Thyroid gland (tissue), 4 donors: Measurements from ENCODE around the gene CACNA1B. TPM values are rescaled to one million over a fixed set of nuclear protein-coding genes. Genes with fewer than 3 reads are reported as not detected.

Experiments used
- DNase-seq, 2 donors: peaks; one replicate each; pipeline ENCODE4 v3.0.0-alpha.2; 2019
- H3K27ac ChIP-seq, 3 donors: fragments of 200-600 bp; sonication (generic); 1 replicate in 2 of 3; 2 replicates in 1 of 3; pipeline ENCODE4 v1.5.1; 2016 to 2019; ENCODE audit warnings: mild to moderate bottlenecking in 1 of 3, moderate library complexity in 1 of 3
- H3K27me3 ChIP-seq: fragments of 200-600 bp; sonication (generic); one replicate; pipeline ENCODE4 v1.5.1; 2019
- H3K36me3 ChIP-seq, 2 donors: fragments of 200-600 bp; sonication (generic); one replicate each; pipeline ENCODE4 v1.5.1; 2016 to 2019
- H3K4me1 ChIP-seq, 2 donors: fragments of 200-600 bp; sonication (generic); one replicate each; pipeline ENCODE4 v1.5.1; 2017 to 2019
- H3K4me3 ChIP-seq, 3 donors: fragments of 200-600 bp; sonication (generic); replicated peaks in 1 of 3; 1 replicate in 2 of 3; 2 replicates in 1 of 3; pipeline ENCODE4 v1.5.1; 2016; ENCODE audit warnings: mild to moderate bottlenecking in 1 of 3
- H3K9me3 ChIP-seq: fragments of 200-600 bp; sonication (generic); one replicate; pipeline ENCODE4 v1.5.1; 2017
- CTCF ChIP-seq, 6 experiments: fragments of 200-600 bp in 3 of 6; fragments of 450-650 bp in 3 of 6; sonication (generic) in 3 of 6; IDR thresholded peaks; one replicate each; pipeline ENCODE4 v1.5.1; 2016 to 2019; ENCODE audit warnings: antibody characterized with exemption in 6 of 6, mild to moderate bottlenecking in 2 of 6, inconsistent platforms in 1 of 6, moderate library complexity in 1 of 6
- POLR2A ChIP-seq, 2 donors: fragments of 450-650 bp; IDR thresholded peaks; one replicate each; pipeline ENCODE4 v1.6.1; 2017; ENCODE audit warnings: antibody characterized with exemption in 2 of 2, mild to moderate bottlenecking in 2 of 2, moderate library complexity in 1 of 2
- WGBS, 2 donors: methylation state at CpG; one replicate each; pipeline ENCODE4 v1.1.5; 2017; 5-methylcytosine and 5-hydroxymethylcytosine counted together
- intact Hi-C: fragments of 100-400 bp; cut with DNase I; formaldehyde crosslinking; loops from one replicate; pipeline ENCODE4 v1.15.1; 2023
- total RNA-seq, 4 donors: library from RNA; depleted of rRNA; stranded (reverse); fragments of >200 nt; gene quantifications; one replicate each; pipeline ENCODE4 v1.2.3, GENCODE V29; 2016

CACNA1B gene
- total RNA-seq, 4 donors from 2014 or later = 0.13 to 0.68 (median 0.35) TPM

GRCh38 chr9:138047469-138048040 is 170.0 kb downstream of the CACNA1B start:
- Histone ChIP-seq H3K27me3 (no peaks in the 10 kb centered on the region), H3K4me3 (no peak overlapping the region), H3K9me3 (no peaks in the 10 kb centered on the region), H3K27ac (no peak overlapping the region), H3K4me1 (no peaks in the 10 kb centered on the region), H3K36me3 (no peaks in the 10 kb centered on the region)
- DNase-seq = no peak
- 88 to 90% methylated on average over 8 of the region's 8 CpGs for WGBS, 2 donors
- TF ChIP-seq CTCF (IDR thresholded peaks at IDR 0.05) (no peak), POLR2A (IDR thresholded peaks at IDR 0.05) (no peak)
- intact Hi-C loops = no loop called here

GRCh38 chr9:138048184-138048583 is 170.6 kb downstream of the CACNA1B start:
- Histone ChIP-seq H3K4me3 (no peak overlapping the region), H3K36me3 (no peaks in the 10 kb centered on the region), H3K9me3 (no peaks in the 10 kb centered on the region), H3K27me3 (no peaks in the 10 kb centered on the region), H3K4me1 (no peaks in the 10 kb centered on the region), H3K27ac (no peak overlapping the region)
- TF ChIP-seq POLR2A (IDR thresholded peaks at IDR 0.05) (no peak), CTCF (IDR thresholded peaks at IDR 0.05) (no peak)
- 95 to 96% methylated on average over 5 to 7 of the region's 7 CpGs for WGBS, 2 donors
- no peak for DNase-seq
- intact Hi-C loops = no loop called here

- Histone ChIP-seq H3K4me3 (no peak overlapping the region), H3K27ac (no peak overlapping the region), H3K27me3 (no peaks in the 10 kb centered on the region), H3K36me3 (no peaks in the 10 kb centered on the region), H3K4me1 (no peaks in the 10 kb centered on the region), H3K9me3 (no peaks in the 10 kb centered on the region)
- no peak for DNase-seq
- 85 to 90% methylated on average over 15 to 16 of the region's 21 CpGs for WGBS, 2 donors
- no peak for TF ChIP-seq CTCF (IDR thresholded peaks at IDR 0.05)
- TF ChIP-seq POLR2A (IDR thresholded peaks at IDR 0.05) = no peak
- intact Hi-C loops = no loop called here
These were observed 171.7 kb downstream of the CACNA1B start for GRCh38 chr9:138049085-138049778.

DNA sequence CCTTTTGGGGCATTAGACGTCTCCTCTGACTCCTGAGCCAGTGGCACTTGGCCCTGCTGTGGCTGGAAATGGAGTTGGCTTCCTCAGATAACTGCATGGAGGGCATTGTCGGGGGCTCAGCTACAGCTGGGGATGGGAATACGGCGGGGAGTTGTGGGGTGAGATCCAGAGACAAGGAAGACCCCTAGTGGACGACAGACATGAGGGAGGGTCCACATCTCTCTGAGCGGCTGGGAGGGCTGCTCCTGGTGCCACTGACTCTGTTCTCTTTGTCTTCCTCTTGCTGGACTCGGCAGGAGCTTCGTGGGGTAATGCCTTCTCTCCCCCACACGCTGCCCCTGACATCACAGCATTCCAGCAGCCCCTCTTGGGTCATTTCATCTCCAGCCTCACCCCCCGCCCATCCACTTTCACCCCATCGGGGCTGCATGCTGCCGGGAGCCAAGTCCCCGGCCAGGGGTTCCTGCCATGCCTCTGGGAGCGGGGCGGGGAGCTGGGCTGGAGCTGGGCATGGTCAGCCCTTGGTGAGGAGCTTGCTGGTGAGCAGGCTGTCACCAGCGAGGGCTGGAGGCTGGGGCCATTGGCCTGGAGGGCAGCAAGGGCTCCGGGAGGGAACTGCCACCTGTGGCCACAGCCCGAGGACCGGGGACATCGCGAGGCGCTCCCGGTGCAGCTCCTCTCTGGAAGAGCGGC is 172.3 kb downstream of the CACNA1B start:
- Histone ChIP-seq H3K27me3 (no peaks in the 10 kb centered on the region), H3K4me1 (no peaks in the 10 kb centered on the region), H3K27ac (no peak overlapping the region), H3K9me3 (no peaks in the 10 kb centered on the region), H3K4me3 (no peak overlapping the region), H3K36me3 (no peaks in the 10 kb centered on the region)
- no peak for DNase-seq
- intact Hi-C loops = no loop called here
- TF ChIP-seq CTCF (IDR thresholded peaks at IDR 0.05) = no peak
- no peak for TF ChIP-seq POLR2A (IDR thresholded peaks at IDR 0.05)
- WGBS, 2 donors = 64 to 65% methylated on average over 12 to 24 of the region's 24 CpGs
